PC-9 (cell line): ENCODE results near the gene FCRL4. TPM values are rescaled to one million over a fixed set of nuclear protein-coding genes. Genes with fewer than 3 reads are reported as not detected.

Experiments used
- BruUV-seq: library from RNA; stranded (reverse); fragments of 400-500 nt; replicated peaks from 2 replicates; lab custom pipeline; 2021; lab: Mats Ljungman, UMichigan
- CTCF ChIA-PET: fragments of 300-600 bp; sonication (Branson Sonifier 250); formaldehyde crosslinking; loops from one replicate; lab custom pipeline; 2022; ENCODE audit warnings: antibody characterized with exemption; lab: Charles Lee
- POLR2A ChIA-PET: fragments of 300-600 bp; sonication (Branson Sonifier 250); formaldehyde crosslinking; loops from one replicate; lab custom pipeline; 2022; ENCODE audit warnings: antibody characterized with exemption; ENCODE audit not compliant: unreplicated experiment; lab: Charles Lee
- DNase-seq, 2 experiments: peaks; one replicate each; pipeline versions ENCODE4 v3.0.0 to v3.0.0-alpha.2; 2015 to 2022; ENCODE audit warnings: mixed read lengths in 1 of 2
- H2AFZ ChIP-seq: fragments of 200-600 bp; sonication (generic); 2 replicates; pipeline ENCODE4 v1.8.1; 2017; ENCODE audit warnings: antibody characterized with exemption
- H3F3A ChIP-seq: fragments of 200-600 bp; sonication (generic); 2 replicates; pipeline ENCODE4 v1.8.1; 2017; ENCODE audit warnings: antibody characterized with exemption, mild to moderate bottlenecking, low read depth; ENCODE audit not compliant: insufficient read depth
- H3K27ac ChIP-seq: fragments of 200-600 bp; sonication (generic); 2 replicates; pipeline ENCODE4 v1.6.1; 2016; ENCODE audit warnings: mixed run types
- H3K27me3 ChIP-seq: fragments of 200-600 bp; sonication (generic); 2 replicates; pipeline ENCODE4 v1.6.1; 2016; ENCODE audit warnings: low read depth, mixed run types; ENCODE audit not compliant: insufficient read depth
- H3K36me3 ChIP-seq: fragments of 200-600 bp; sonication (generic); 2 replicates; pipeline ENCODE4 v1.6.1; 2016; ENCODE audit warnings: low read depth, mixed run types
- H3K4me1 ChIP-seq: fragments of 200-600 bp; sonication (generic); replicated peaks from 2 replicates; pipeline ENCODE4 v1.6.1; 2016; ENCODE audit warnings: mixed run types; ENCODE audit not compliant: insufficient read depth
- H3K4me2 ChIP-seq: fragments of 200-600 bp; sonication (generic); 2 replicates; pipeline ENCODE4 v1.6.1; 2017; ENCODE audit warnings: mixed run types
- H3K4me3 ChIP-seq: fragments of 200-600 bp; sonication (generic); 2 replicates; pipeline ENCODE4 v1.6.1; 2016; ENCODE audit warnings: mixed run types
- H3K79me2 ChIP-seq: fragments of 200-600 bp; sonication (generic); 2 replicates; pipeline ENCODE4 v1.6.1; 2017; ENCODE audit warnings: low read depth, mixed run types
- H3K9me2 ChIP-seq: fragments of 200-600 bp; sonication (generic); 2 replicates; pipeline ENCODE4 v1.8.1; 2017; ENCODE audit warnings: mild to moderate bottlenecking; ENCODE audit not compliant: insufficient read depth
- H3K9me3 ChIP-seq: fragments of 200-600 bp; sonication (generic); 2 replicates; pipeline ENCODE4 v1.8.1; 2016; ENCODE audit warnings: low read depth; ENCODE audit not compliant: insufficient read depth
- H4K20me1 ChIP-seq: fragments of 200-600 bp; sonication (generic); 2 replicates; pipeline ENCODE4 v1.8.1; 2017; ENCODE audit not compliant: insufficient read depth
- CTCF ChIP-seq: fragments of 200-600 bp; sonication (generic); conservative IDR thresholded peaks from 2 replicates; pipeline ENCODE4 v1.6.1; 2017; ENCODE audit warnings: mixed run types, antibody characterized with exemption, mild to moderate bottlenecking, moderate library complexity
- EZH2 ChIP-seq: fragments of 200-600 bp; sonication (generic); IDR thresholded peaks from 2 replicates; pipeline ENCODE4 v1.8.0; 2017; ENCODE audit warnings: antibody characterized with exemption, low read depth
- intact Hi-C: fragments of 100-400 bp; cut with micrococcal nuclease; formaldehyde crosslinking; loops from one replicate; pipeline ENCODE4 v1.10.0; 2022; ENCODE audit not compliant: unreplicated experiment
- total RNA-seq: library from RNA; stranded (reverse); gene quantifications from 2 replicates; pipeline ENCODE4 v1.2.3, GENCODE V29; 2021

FCRL4 gene
- total RNA-seq, 1 experiment from 2014 or later, result not detected

- no peak overlapping the region for H3K4me3 ChIP-seq
- no peak for DNase-seq
- no peaks in the 10 kb centered on the region for H3K27me3 ChIP-seq
- H4K20me1 ChIP-seq, result no peaks in the 10 kb centered on the region
- intact Hi-C loops, result no loop called here
- no peaks in the 10 kb centered on the region for H3K79me2 ChIP-seq
- no peaks in the 10 kb centered on the region for H3K4me1 ChIP-seq
- H3K4me2 ChIP-seq, result no peak overlapping the region
- H3K9me2 ChIP-seq, result no peaks in the 10 kb centered on the region
- BruUV-seq, result no TSS peak
- no peaks in the 10 kb centered on the region for H3F3A ChIP-seq
- no peaks in the 10 kb centered on the region for H3K9me3 ChIP-seq
- POLR2A ChIA-PET, result no interaction called here
- H2AFZ ChIP-seq, result no peak overlapping the region
- no peak for TF ChIP-seq CTCF
- no peak for TF ChIP-seq EZH2
- no peak overlapping the region for H3K27ac ChIP-seq
- H3K36me3 ChIP-seq, result no peaks in the 10 kb centered on the region
- CTCF ChIA-PET, result no interaction called here
Measured at GRCh38 chr1:157639800-157640199, 41.9 kb upstream of the FCRL4 start.

- H3F3A ChIP-seq, result no peaks in the 10 kb centered on the region
- POLR2A ChIA-PET, result no interaction called here
- no peaks in the 10 kb centered on the region; the same call in 1 of the 2 replicates for H4K20me1 ChIP-seq
- peaks cover 10% of the 10 kb centered on the region; the same call in 1 of the 2 replicates for H3K27me3 ChIP-seq
- no peak overlapping the region for H2AFZ ChIP-seq
- no TSS peak for BruUV-seq
- no peaks in the 10 kb centered on the region for H3K36me3 ChIP-seq
- no peak overlapping the region for H3K4me3 ChIP-seq
- intact Hi-C loops, result no loop called here
- H3K27ac ChIP-seq, result no peak overlapping the region
- CTCF ChIA-PET, result no interaction called here
- H3K9me2 ChIP-seq, result no peaks in the 10 kb centered on the region
- no peaks in the 10 kb centered on the region for H3K4me1 ChIP-seq
- TF ChIP-seq EZH2 (no peak), CTCF (no peak)
- DNase-seq, result no peak
- no peak overlapping the region for H3K4me2 ChIP-seq
- no peaks in the 10 kb centered on the region; the same call in 1 of the 2 replicates for H3K9me3 ChIP-seq
- H3K79me2 ChIP-seq, result no peaks in the 10 kb centered on the region
Measured at GRCh38 chr1:157628773-157629172, 30.9 kb upstream of the FCRL4 start.

GRCh38 chr1:157626099-157626498 is 28.2 kb upstream of the FCRL4 start:
- Histone ChIP-seq H2AFZ (no peak overlapping the region), H3K9me3 (no peaks in the 10 kb centered on the region), H3K79me2 (no peaks in the 10 kb centered on the region), H3K9me2 (no peaks in the 10 kb centered on the region), H4K20me1 (no peaks in the 10 kb centered on the region; the same call in 1 of the 2 replicates), H3K4me1 (no peaks in the 10 kb centered on the region), H3K4me3 (no peak overlapping the region), H3K27ac (no peak overlapping the region), H3K4me2 (no peak overlapping the region), H3K27me3 (peaks cover 10% of the 10 kb centered on the region; the same call in 1 of the 2 replicates), H3K36me3 (no peaks in the 10 kb centered on the region), H3F3A (no peaks in the 10 kb centered on the region)
- no peak for DNase-seq
- CTCF ChIA-PET, result no interaction called here
- POLR2A ChIA-PET, result no interaction called here
- no TSS peak for BruUV-seq
- peak; percentile 33; the same call in 1 of the 2 replicates for TF ChIP-seq CTCF
- TF ChIP-seq EZH2, result no peak
- intact Hi-C loops, result no loop called here
